ENCODE measurements around the gene GBE1.

GBE1 gene

GRCh38 chr3:81530180-81530939 lies 231.1 kb downstream of the GBE1 start:
- no peaks in the 10 kb centered on the region for H3K4me1 ChIP-seq (ENCODE audit: insufficient read depth, insufficient read length)
- no peak overlapping the region for H3K9ac ChIP-seq (ENCODE audit: insufficient read length, low read depth)
- DNase-seq (ENCODE audit: low read depth, low spot score): no peak
- no peak for TF ChIP-seq ZNF274 (IDR thresholded peaks at IDR 0.05; ENCODE audit: low read depth, low read length)
- TF ChIP-seq YY1 (IDR thresholded peaks at IDR 0.05; ENCODE audit: insufficient read depth, insufficient read length): no peak
- no peak for TF ChIP-seq SUZ12 (IDR thresholded peaks at IDR 0.05; ENCODE audit: extremely low read depth, insufficient read depth, insufficient read length)
- no peak overlapping the region for H3K4me3 ChIP-seq (ENCODE audit: insufficient read length, low read depth)
- peaks cover 6% of the 10 kb centered on the region for H3K36me3 ChIP-seq (ENCODE audit: insufficient read depth, insufficient read length, low read length)
- no peaks in the 10 kb centered on the region for H3K27me3 ChIP-seq (ENCODE audit: insufficient read depth, insufficient read length)
- no peaks in the 10 kb centered on the region for H3K9me3 ChIP-seq (ENCODE audit: insufficient read depth, low read length)

- DNase-seq (ENCODE audit: low read depth, low spot score): no peak
- no peak overlapping the region for H3K4me3 ChIP-seq (ENCODE audit: insufficient read length, low read depth)
- H3K27me3 ChIP-seq (ENCODE audit: insufficient read depth, insufficient read length): no peaks in the 10 kb centered on the region
- no peaks in the 10 kb centered on the region for H3K4me1 ChIP-seq (ENCODE audit: insufficient read depth, insufficient read length)
- no peak overlapping the region for H3K9ac ChIP-seq (ENCODE audit: insufficient read length, low read depth)
- no peaks in the 10 kb centered on the region for H3K9me3 ChIP-seq (ENCODE audit: insufficient read depth, low read length)
- TF ChIP-seq SUZ12 (IDR thresholded peaks at IDR 0.05; ENCODE audit: extremely low read depth, insufficient read depth, insufficient read length) (no peak), YY1 (IDR thresholded peaks at IDR 0.05; ENCODE audit: insufficient read depth, insufficient read length) (no peak), ZNF274 (IDR thresholded peaks at IDR 0.05; ENCODE audit: low read depth, low read length) (no peak)
- H3K36me3 ChIP-seq (ENCODE audit: insufficient read depth, insufficient read length, low read length): no peaks in the 10 kb centered on the region
Observed at GRCh38 chr3:81521855-81522254, 239.6 kb downstream of the GBE1 start.

- Histone ChIP-seq H3K9me3 (ENCODE audit: insufficient read depth, low read length) (no peaks in the 10 kb centered on the region), H3K27me3 (ENCODE audit: insufficient read depth, insufficient read length) (no peaks in the 10 kb centered on the region), H3K36me3 (ENCODE audit: insufficient read depth, insufficient read length, low read length) (no peaks in the 10 kb centered on the region), H3K4me3 (ENCODE audit: insufficient read length, low read depth) (no peak overlapping the region), H3K4me1 (ENCODE audit: insufficient read depth, insufficient read length) (no peaks in the 10 kb centered on the region), H3K9ac (ENCODE audit: insufficient read length, low read depth) (no peak overlapping the region)
- no peak for DNase-seq (ENCODE audit: low read depth, low spot score)
- TF ChIP-seq ZNF274 (IDR thresholded peaks at IDR 0.05; ENCODE audit: low read depth, low read length) (no peak), SUZ12 (IDR thresholded peaks at IDR 0.05; ENCODE audit: extremely low read depth, insufficient read depth, insufficient read length) (no peak), YY1 (IDR thresholded peaks at IDR 0.05; ENCODE audit: insufficient read depth, insufficient read length) (no peak)
Observed at GRCh38 chr3:81518945-81519344, 242.5 kb downstream of the GBE1 start.

GRCh38 chr3:81516042-81516441 lies 245.4 kb downstream of the GBE1 start:
- Histone ChIP-seq H3K4me3 (ENCODE audit: insufficient read length, low read depth) (no peak overlapping the region), H3K9me3 (ENCODE audit: insufficient read depth, low read length) (no peaks in the 10 kb centered on the region), H3K4me1 (ENCODE audit: insufficient read depth, insufficient read length) (no peaks in the 10 kb centered on the region), H3K9ac (ENCODE audit: insufficient read length, low read depth) (no peak overlapping the region), H3K27me3 (ENCODE audit: insufficient read depth, insufficient read length) (no peaks in the 10 kb centered on the region), H3K36me3 (ENCODE audit: insufficient read depth, insufficient read length, low read length) (no peaks in the 10 kb centered on the region)
- DNase-seq (ENCODE audit: low read depth, low spot score): no peak
- TF ChIP-seq YY1 (IDR thresholded peaks at IDR 0.05; ENCODE audit: insufficient read depth, insufficient read length): no peak
- TF ChIP-seq ZNF274 (IDR thresholded peaks at IDR 0.05; ENCODE audit: low read depth, low read length): no peak
- no peak for TF ChIP-seq SUZ12 (IDR thresholded peaks at IDR 0.05; ENCODE audit: extremely low read depth, insufficient read depth, insufficient read length)

- no peak for TF ChIP-seq YY1 (IDR thresholded peaks at IDR 0.05; ENCODE audit: insufficient read depth, insufficient read length)
- TF ChIP-seq ZNF274 (IDR thresholded peaks at IDR 0.05; ENCODE audit: low read depth, low read length): no peak
- TF ChIP-seq SUZ12 (IDR thresholded peaks at IDR 0.05; ENCODE audit: extremely low read depth, insufficient read depth, insufficient read length): no peak
- Histone ChIP-seq H3K36me3 (ENCODE audit: insufficient read depth, insufficient read length, low read length) (no peaks in the 10 kb centered on the region), H3K4me3 (ENCODE audit: insufficient read length, low read depth) (no peak overlapping the region), H3K4me1 (ENCODE audit: insufficient read depth, insufficient read length) (no peaks in the 10 kb centered on the region), H3K9me3 (ENCODE audit: insufficient read depth, low read length) (no peaks in the 10 kb centered on the region), H3K27me3 (ENCODE audit: insufficient read depth, insufficient read length) (no peaks in the 10 kb centered on the region), H3K9ac (ENCODE audit: insufficient read length, low read depth) (no peak overlapping the region)
- DNase-seq (ENCODE audit: low read depth, low spot score): no peak
Observed at GRCh38 chr3:81513591-81513990, 247.9 kb downstream of the GBE1 start.

- H3K9ac ChIP-seq (ENCODE audit: insufficient read length, low read depth): no peak overlapping the region
- no peak overlapping the region for H3K4me3 ChIP-seq (ENCODE audit: insufficient read length, low read depth)
- H3K4me1 ChIP-seq (ENCODE audit: insufficient read depth, insufficient read length): no peaks in the 10 kb centered on the region
- DNase-seq (ENCODE audit: low read depth, low spot score): no peak
- no peaks in the 10 kb centered on the region for H3K27me3 ChIP-seq (ENCODE audit: insufficient read depth, insufficient read length)
- H3K9me3 ChIP-seq (ENCODE audit: insufficient read depth, low read length): no peaks in the 10 kb centered on the region
- H3K36me3 ChIP-seq (ENCODE audit: insufficient read depth, insufficient read length, low read length): no peaks in the 10 kb centered on the region
- TF ChIP-seq ZNF274 (IDR thresholded peaks at IDR 0.05; ENCODE audit: low read depth, low read length) (no peak), YY1 (IDR thresholded peaks at IDR 0.05; ENCODE audit: insufficient read depth, insufficient read length) (no peak), SUZ12 (IDR thresholded peaks at IDR 0.05; ENCODE audit: extremely low read depth, insufficient read depth, insufficient read length) (no peak)
Observed at GRCh38 chr3:81503026-81503425, 258.4 kb downstream of the GBE1 start.

GRCh38 chr3:81502236-81502635 lies 259.2 kb downstream of the GBE1 start:
- TF ChIP-seq ZNF274 (IDR thresholded peaks at IDR 0.05; ENCODE audit: low read depth, low read length) (no peak), SUZ12 (IDR thresholded peaks at IDR 0.05; ENCODE audit: extremely low read depth, insufficient read depth, insufficient read length) (no peak), YY1 (IDR thresholded peaks at IDR 0.05; ENCODE audit: insufficient read depth, insufficient read length) (no peak)
- Histone ChIP-seq H3K36me3 (ENCODE audit: insufficient read depth, insufficient read length, low read length) (no peaks in the 10 kb centered on the region), H3K4me1 (ENCODE audit: insufficient read depth, insufficient read length) (no peaks in the 10 kb centered on the region), H3K9ac (ENCODE audit: insufficient read length, low read depth) (no peak overlapping the region), H3K9me3 (ENCODE audit: insufficient read depth, low read length) (no peaks in the 10 kb centered on the region), H3K27me3 (ENCODE audit: insufficient read depth, insufficient read length) (no peaks in the 10 kb centered on the region), H3K4me3 (ENCODE audit: insufficient read length, low read depth) (no peak overlapping the region)
- DNase-seq (ENCODE audit: low read depth, low spot score): no peak
